H9 (cell line): ENCODE results near the gene NID1. TPM values are rescaled to one million over a fixed set of nuclear protein-coding genes. Genes with fewer than 3 reads are reported as not detected.

Source experiments
- DNase-seq: peaks from one replicate; pipeline ENCODE4 v3.0.0-alpha.2; 2017
- H2AFZ ChIP-seq: one replicate; pipeline ENCODE4 v1.6.1; 2013; ENCODE audit warnings: mild to moderate bottlenecking, low read length, control low read depth, moderate library complexity
- H2AK5ac ChIP-seq: 2 replicates; pipeline ENCODE4 v1.6.1; 2013; ENCODE audit warnings: low read length, control low read depth, mixed read lengths; ENCODE audit not compliant: insufficient read length
- H2BK120ac ChIP-seq: one replicate; pipeline ENCODE4 v1.6.1; 2013; ENCODE audit warnings: low read depth, mild to moderate bottlenecking, low read length, control low read depth, inconsistent platforms; ENCODE audit not compliant: poor library complexity, severe bottlenecking
- H2BK12ac ChIP-seq: 2 replicates; pipeline ENCODE4 v1.6.1; 2013; ENCODE audit warnings: low read length, control low read depth, mixed read lengths, low read depth; ENCODE audit not compliant: insufficient read length
- H2BK15ac ChIP-seq: 2 replicates; pipeline ENCODE4 v1.6.1; 2013; ENCODE audit warnings: low read depth, low read length, control low read depth
- H2BK20ac ChIP-seq: one replicate; pipeline ENCODE4 v1.6.1; 2013; ENCODE audit warnings: low read depth, mild to moderate bottlenecking, low read length, control low read depth, inconsistent platforms; ENCODE audit not compliant: poor library complexity, severe bottlenecking
- H2BK5ac ChIP-seq: 2 replicates; pipeline ENCODE4 v1.6.1; 2013; ENCODE audit warnings: low read length, control low read depth, mixed read lengths; ENCODE audit not compliant: insufficient read length
- H3K14ac ChIP-seq: 2 replicates; pipeline ENCODE4 v1.6.1; 2013; ENCODE audit warnings: low read length, control low read depth; ENCODE audit not compliant: insufficient read depth
- H3K18ac ChIP-seq: 2 replicates; pipeline ENCODE4 v1.6.1; 2013; ENCODE audit warnings: low read depth, mild to moderate bottlenecking, mixed read lengths, low read length, control low read depth; ENCODE audit not compliant: insufficient read length
- H3K23ac ChIP-seq: 2 replicates; pipeline ENCODE4 v1.6.1; 2013; ENCODE audit warnings: low read length, control low read depth, mixed read lengths, low read depth; ENCODE audit not compliant: insufficient read length
- H3K23me2 ChIP-seq: 2 replicates; pipeline ENCODE4 v1.6.1; 2013; ENCODE audit warnings: low read depth, mild to moderate bottlenecking, mixed read lengths, low read length, control low read depth; ENCODE audit not compliant: insufficient read length, poor library complexity, severe bottlenecking
- H3K27ac ChIP-seq: 2 replicates; pipeline ENCODE4 v1.5.1; 2013; ENCODE audit warnings: low read length, control low read depth, mixed read lengths, low read depth; ENCODE audit not compliant: insufficient read length
- H3K27me3 ChIP-seq: 2 replicates; pipeline ENCODE4 v1.6.1; 2013; ENCODE audit warnings: low read length, control low read depth, inconsistent platforms; ENCODE audit not compliant: insufficient read depth
- H3K4ac ChIP-seq: 2 replicates; pipeline ENCODE4 v1.6.1; 2013; ENCODE audit warnings: low read depth, mild to moderate bottlenecking, control low read depth, inconsistent platforms, low read length, moderate library complexity
- H3K4me1 ChIP-seq: 2 replicates; pipeline ENCODE4 v1.6.1; 2013; ENCODE audit warnings: low read length, control low read depth, inconsistent platforms; ENCODE audit not compliant: insufficient read depth
- H3K4me2 ChIP-seq: 2 replicates; pipeline ENCODE4 v1.6.1; 2013; ENCODE audit warnings: low read length, control low read depth, mixed read lengths; ENCODE audit not compliant: insufficient read length, insufficient read depth
- H3K56ac ChIP-seq: 2 replicates; pipeline ENCODE4 v1.6.1; 2013; ENCODE audit warnings: low read depth, mild to moderate bottlenecking, mixed read lengths, low read length, control low read depth; ENCODE audit not compliant: insufficient read length
- H3K79me1 ChIP-seq: 2 replicates; pipeline ENCODE4 v1.6.1; 2013; ENCODE audit warnings: low read depth, mild to moderate bottlenecking, moderate library complexity, low read length, control low read depth, inconsistent platforms; ENCODE audit not compliant: insufficient read depth, poor library complexity, severe bottlenecking
- H3K79me2 ChIP-seq: 2 replicates; pipeline ENCODE4 v1.6.1; 2013; ENCODE audit warnings: low read length, control low read depth, inconsistent platforms; ENCODE audit not compliant: insufficient read depth
- H3K9ac ChIP-seq: 2 replicates; pipeline ENCODE4 v1.6.1; 2013; ENCODE audit warnings: low read length, control low read depth, mixed read lengths; ENCODE audit not compliant: insufficient read length; ENCODE audit errors: extremely low read depth
- H3K9me3 ChIP-seq: one replicate; pipeline ENCODE4 v1.6.1; 2013; ENCODE audit warnings: low read depth, low read length, inconsistent platforms; ENCODE audit not compliant: control insufficient read depth
- H3T11ph ChIP-seq: one replicate; pipeline ENCODE4 v1.6.1; 2013; ENCODE audit warnings: mild to moderate bottlenecking, low read length, control low read depth, inconsistent platforms
- H4K20me1 ChIP-seq: one replicate; pipeline ENCODE4 v1.6.1; 2013; ENCODE audit not compliant: control insufficient read depth, insufficient read length, insufficient read depth
- H4K5ac ChIP-seq: 2 replicates; pipeline ENCODE4 v1.6.1; 2013; ENCODE audit warnings: low read depth, mild to moderate bottlenecking, mixed read lengths, low read length, control low read depth; ENCODE audit not compliant: insufficient read length
- H4K8ac ChIP-seq: replicated peaks from 2 replicates; pipeline ENCODE4 v1.6.1; 2013; ENCODE audit warnings: low read length, control low read depth, mixed read lengths, low read depth; ENCODE audit not compliant: insufficient read length
- H4K91ac ChIP-seq: 2 replicates; pipeline ENCODE4 v1.6.1; 2013; ENCODE audit warnings: low read depth, mild to moderate bottlenecking, moderate library complexity, mixed read lengths, low read length, control low read depth; ENCODE audit not compliant: insufficient read length
- H3K27ac Mint-ChIP-seq, 3 experiments: 2 replicates in 2 of 3; 3 replicates in 1 of 3; pipeline ENCODE4 v1.8.0; 2020 to 2021; ENCODE audit warnings: mixed read lengths in 3 of 3, mild to moderate bottlenecking in 1 of 3, moderate library complexity in 1 of 3
- H3K27me3 Mint-ChIP-seq: 2 replicates; pipeline ENCODE4 v1.8.0; 2021; ENCODE audit warnings: low read depth, mild to moderate bottlenecking, moderate library complexity, mixed read lengths
- H3K36me3 Mint-ChIP-seq, 3 experiments: 2 replicates in 2 of 3; 3 replicates in 1 of 3; pipeline ENCODE4 v1.8.0; 2020 to 2021; ENCODE audit warnings: low read depth in 3 of 3, mixed read lengths in 3 of 3; ENCODE audit not compliant: insufficient read depth in 1 of 3
- H3K4me1 Mint-ChIP-seq, 2 experiments: 2 replicates each; pipeline ENCODE4 v1.8.0; 2020; ENCODE audit warnings: mixed read lengths in 2 of 2
- H3K4me3 Mint-ChIP-seq, 2 experiments: 2 replicates in 1 of 2; 3 replicates in 1 of 2; pipeline ENCODE4 v1.8.0; 2020 to 2021; ENCODE audit warnings: mild to moderate bottlenecking in 2 of 2, mixed read lengths in 2 of 2, moderate library complexity in 1 of 2
- H3K9me3 Mint-ChIP-seq, 2 experiments: 2 replicates in 1 of 2; 3 replicates in 1 of 2; pipeline ENCODE4 v1.8.0; 2020; ENCODE audit warnings: mild to moderate bottlenecking in 2 of 2, mixed read lengths in 2 of 2, moderate library complexity in 1 of 2
- CTCF ChIP-seq: fragments of 200-600 bp; sonication (generic); conservative IDR thresholded peaks from 3 replicates; pipeline ENCODE4 v1.8.0; 2021; ENCODE audit warnings: antibody characterized with exemption, mild to moderate bottlenecking
- WGBS: extraction: QIAGEN DNeasy Blood & Tissue Kit; methylation state at CpG from one replicate; pipeline ENCODE4 v1.1.7; 2013; ENCODE audit warnings: missing lambda C conversion rate, low lambda C conversion rate, mixed read lengths; ENCODE audit not compliant: insufficient read length; ENCODE audit errors: extremely low coverage; 5-methylcytosine and 5-hydroxymethylcytosine counted together
- total RNA-seq: library from RNA; stranded (reverse); gene quantifications from 2 replicates; pipeline ENCODE4 v1.2.1, GENCODE V29; 2021

NID1 gene
- total RNA-seq, 1 experiment from 2014 or later: 28.5 TPM

DNA sequence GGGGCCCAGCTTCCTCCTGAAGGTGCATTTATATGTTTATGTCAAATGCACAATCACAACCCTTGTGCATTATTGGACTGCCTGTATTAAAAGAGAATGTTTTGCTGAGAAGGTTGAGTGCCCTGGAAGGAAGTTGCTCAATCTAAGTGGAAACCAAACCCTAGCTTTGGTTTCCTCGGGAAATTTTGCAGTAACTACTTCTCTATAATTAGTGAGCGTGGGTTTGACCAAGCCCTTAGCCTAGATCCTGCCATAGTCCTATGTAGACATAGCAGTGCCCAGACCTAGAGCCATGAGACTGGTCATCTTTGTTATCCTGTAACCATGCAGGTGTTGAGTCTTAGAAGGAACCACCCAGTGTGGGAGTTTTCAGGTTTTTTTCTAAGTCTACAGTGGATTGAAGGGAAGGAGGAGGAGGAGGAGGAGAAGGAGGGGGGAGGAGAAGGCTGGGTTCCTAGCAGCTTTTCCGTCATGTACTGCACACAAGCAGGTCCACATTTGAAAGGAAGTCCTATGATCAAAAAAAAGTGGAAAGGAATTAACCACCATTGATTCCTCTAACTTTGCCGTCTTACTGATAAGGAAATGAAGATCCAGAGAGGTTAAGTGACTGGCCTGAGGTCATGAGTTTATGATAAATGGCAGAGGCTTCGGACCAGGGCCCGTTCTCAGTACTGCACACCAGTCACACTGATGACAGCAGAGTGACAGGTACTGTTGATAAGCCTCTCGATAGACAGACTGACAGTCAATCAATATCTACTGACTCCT, 126.0 kb downstream of the NID1 start:
- H2BK12ac ChIP-seq: no peak overlapping the region
- no peaks in the 10 kb centered on the region; a peak in 1 of 5 replicates for H3K9me3 Mint-ChIP-seq

More for the DNA sequence above, 126.0 kb downstream of the NID1 start:
- no peak overlapping the region for H4K91ac ChIP-seq
- Mint-ChIP-seq H3K4me1 (no peaks in the 10 kb centered on the region), H3K4me3 (no peak overlapping the region), H3K36me3 (no peaks in the 10 kb centered on the region), H3K27ac (no peak overlapping the region), H3K27me3 (no peaks in the 10 kb centered on the region; the same call in 1 of the 2 replicates)
- H3K9ac ChIP-seq: no peak overlapping the region
- no peaks in the 10 kb centered on the region for H3K79me1 ChIP-seq
- WGBS: no CpG with 5 or more reads among the region's 7 CpGs
- no peak overlapping the region for H3K14ac ChIP-seq
- H3K18ac ChIP-seq: no peak overlapping the region
- H4K20me1 ChIP-seq: no peaks in the 10 kb centered on the region
- H2BK120ac ChIP-seq: no peak overlapping the region
- no peak overlapping the region for H3K4me2 ChIP-seq
- no peak overlapping the region for H4K5ac ChIP-seq
- no peak overlapping the region for H3K23ac ChIP-seq
- no peak for DNase-seq
- no peaks in the 10 kb centered on the region for H3K23me2 ChIP-seq
- no peak overlapping the region for H2BK5ac ChIP-seq
- no peak overlapping the region for H2BK20ac ChIP-seq
- H3K56ac ChIP-seq: no peak overlapping the region
- no peak overlapping the region for H2AK5ac ChIP-seq
- H3K9me3 ChIP-seq: no peaks in the 10 kb centered on the region
- H3K27ac ChIP-seq: no peak overlapping the region
- H2BK15ac ChIP-seq: no peak overlapping the region
- H3K79me2 ChIP-seq: no peaks in the 10 kb centered on the region
- TF ChIP-seq CTCF: no peak
- no peak overlapping the region for H4K8ac ChIP-seq
- no peaks in the 10 kb centered on the region for H3K27me3 ChIP-seq
- H3K4me1 ChIP-seq: no peaks in the 10 kb centered on the region
- no peak overlapping the region for H2AFZ ChIP-seq
- H3T11ph ChIP-seq: no peak overlapping the region
- no peak overlapping the region for H3K4ac ChIP-seq
